KBM-7 (cell line): ENCODE results near the gene ATOH1.

Experiments used
- DNase-seq: peaks from one replicate; pipeline ENCODE4 v3.0.0-alpha.2; 2015
- in situ Hi-C: fragments of 300-500 bp; cut with MboI; formaldehyde crosslinking; loops from 2 replicates; pipeline ENCODE4 v1.14.3; 2020; ENCODE audit warnings: low sequenced_read_pairs, low pct_unique_long_range_greater_than_20kb, mixed read lengths

ATOH1 gene

DNA sequence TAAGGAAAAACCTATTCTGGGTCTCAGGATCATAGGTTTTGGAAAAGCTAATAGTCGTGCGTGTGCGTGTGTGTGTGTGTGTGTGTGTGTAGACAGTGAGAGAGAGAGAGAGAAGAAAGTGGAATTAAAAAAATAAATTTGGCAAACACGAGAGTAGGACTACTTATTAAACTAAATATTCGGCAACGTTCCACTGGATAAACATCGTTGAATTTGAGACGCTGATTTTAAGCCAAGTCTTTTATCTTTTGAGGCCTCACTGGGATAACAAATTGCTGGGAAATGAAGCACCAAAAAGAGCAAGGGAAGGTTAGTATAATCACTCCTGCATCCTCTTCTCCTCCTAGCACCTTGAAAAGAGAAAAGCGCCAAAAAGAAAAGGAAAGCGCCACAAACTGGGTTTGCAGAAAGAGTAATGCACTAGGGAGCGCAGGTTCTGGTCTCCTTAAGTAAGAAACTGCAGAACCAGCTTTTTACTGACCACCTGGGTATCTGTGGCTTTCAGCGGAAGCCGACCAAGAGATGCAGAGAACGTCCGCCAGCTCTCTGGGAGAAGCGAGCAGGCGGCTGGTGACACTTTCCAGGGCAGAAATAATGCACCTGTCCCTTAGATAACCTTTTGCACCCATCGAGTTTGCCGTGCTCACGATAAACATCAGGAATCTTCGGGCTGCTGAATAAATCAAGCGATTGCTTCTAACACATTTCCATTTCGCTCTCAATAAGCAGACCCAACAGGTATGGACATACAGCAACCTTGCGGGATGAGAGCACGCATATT lies 3.4 kb downstream of the ATOH1 start:
- in situ Hi-C loops, result no loop called here
- no peak for DNase-seq

DNA sequence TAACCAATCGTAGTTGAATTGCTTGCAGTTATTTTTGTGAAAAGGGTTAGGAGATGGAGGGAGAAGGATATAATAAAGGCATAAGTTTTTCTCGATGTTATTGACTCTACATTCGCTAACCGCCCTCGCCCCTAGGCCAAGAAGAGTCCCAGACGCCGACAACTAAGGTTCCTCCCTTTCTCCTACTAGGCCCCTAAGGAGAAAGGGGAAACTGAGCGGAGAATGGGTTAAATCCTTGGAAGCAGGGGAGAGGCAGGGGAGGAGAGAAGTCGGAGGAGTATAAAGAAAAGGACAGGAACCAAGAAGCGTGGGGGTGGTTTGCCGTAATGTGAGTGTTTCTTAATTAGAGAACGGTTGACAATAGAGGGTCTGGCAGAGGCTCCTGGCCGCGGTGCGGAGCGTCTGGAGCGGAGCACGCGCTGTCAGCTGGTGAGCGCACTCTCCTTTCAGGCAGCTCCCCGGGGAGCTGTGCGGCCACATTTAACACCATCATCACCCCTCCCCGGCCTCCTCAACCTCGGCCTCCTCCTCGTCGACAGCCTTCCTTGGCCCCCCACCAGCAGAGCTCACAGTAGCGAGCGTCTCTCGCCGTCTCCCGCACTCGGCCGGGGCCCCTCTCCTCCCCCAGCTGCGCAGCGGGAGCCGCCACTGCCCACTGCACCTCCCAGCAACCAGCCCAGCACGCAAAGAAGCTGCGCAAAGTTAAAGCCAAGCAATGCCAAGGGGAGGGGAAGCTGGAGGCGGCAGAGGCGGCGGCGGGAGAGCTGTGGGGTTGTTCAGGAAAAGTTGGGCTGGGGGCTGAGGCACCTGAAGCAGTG lies 5.9 kb downstream of the ATOH1 start:
- DNase-seq, result no peak
- in situ Hi-C loops, result no loop called here

DNA sequence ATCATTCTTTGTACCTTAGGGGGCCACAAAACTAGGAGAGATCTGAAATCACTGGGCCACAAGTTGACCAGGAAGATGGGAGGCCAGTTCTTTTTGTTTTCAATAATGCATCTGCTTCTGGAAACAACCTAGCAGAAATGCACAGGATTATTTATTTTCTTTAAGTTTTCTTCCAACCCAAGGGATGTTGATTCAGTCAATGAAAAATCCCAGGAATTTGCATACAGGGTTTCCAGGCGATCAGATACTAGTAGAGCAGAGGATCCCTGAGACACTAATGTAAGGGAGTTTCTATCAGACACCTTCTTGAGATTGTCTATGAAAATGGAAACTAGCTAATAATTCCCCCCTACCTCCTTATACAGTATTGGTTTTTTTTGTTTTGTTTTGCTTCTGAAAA lies 7.4 kb downstream of the ATOH1 start:
- in situ Hi-C loops, result no loop called here
- DNase-seq, result no peak

DNA sequence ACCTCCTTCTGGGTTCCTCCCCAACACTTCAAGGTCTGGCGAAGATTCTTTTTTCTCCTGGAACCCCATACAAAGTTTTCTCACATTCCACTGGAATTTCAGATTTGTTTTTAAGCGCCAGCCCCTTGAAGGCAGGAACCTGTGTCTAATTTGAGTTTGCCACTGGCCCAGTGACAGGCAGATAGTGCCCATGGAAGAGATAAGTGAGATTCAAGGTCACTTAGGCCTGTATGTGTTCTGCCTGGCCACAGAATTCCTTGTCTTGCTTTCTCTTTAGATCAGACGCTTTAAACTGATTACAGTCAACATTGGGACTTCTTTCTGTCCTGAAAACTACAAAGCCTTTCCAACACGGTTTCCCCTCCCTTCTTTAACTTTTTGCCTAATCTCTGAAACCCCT lies 11.2 kb downstream of the ATOH1 start:
- in situ Hi-C loops, result no loop called here
- DNase-seq, result no peak

DNA sequence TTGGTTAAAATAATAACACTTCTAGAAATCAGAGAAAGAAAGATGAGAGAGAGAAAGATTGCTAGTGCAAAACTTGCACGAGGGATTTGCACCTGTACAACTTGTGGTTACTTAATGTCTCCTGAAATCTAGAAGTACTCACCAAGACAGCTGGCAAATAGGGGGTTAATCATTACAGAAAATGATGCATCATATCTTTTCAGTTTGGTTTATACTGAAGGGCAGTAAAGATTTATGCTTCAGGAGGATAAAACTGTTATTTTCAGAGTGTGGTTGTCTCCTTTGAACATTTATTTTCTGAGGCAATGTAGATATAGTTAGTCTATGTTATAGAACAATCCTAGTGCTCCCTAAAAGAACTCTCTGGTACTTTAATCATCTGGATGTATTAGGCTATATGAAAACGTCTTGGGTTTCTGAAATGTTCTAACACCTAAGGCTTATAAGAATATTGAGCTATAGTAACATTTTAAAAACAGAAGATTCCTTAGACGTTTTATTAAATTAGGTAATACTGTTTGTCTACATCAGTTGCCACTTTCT lies 13.3 kb downstream of the ATOH1 start:
- in situ Hi-C loops, result no loop called here
- no peak for DNase-seq

DNA sequence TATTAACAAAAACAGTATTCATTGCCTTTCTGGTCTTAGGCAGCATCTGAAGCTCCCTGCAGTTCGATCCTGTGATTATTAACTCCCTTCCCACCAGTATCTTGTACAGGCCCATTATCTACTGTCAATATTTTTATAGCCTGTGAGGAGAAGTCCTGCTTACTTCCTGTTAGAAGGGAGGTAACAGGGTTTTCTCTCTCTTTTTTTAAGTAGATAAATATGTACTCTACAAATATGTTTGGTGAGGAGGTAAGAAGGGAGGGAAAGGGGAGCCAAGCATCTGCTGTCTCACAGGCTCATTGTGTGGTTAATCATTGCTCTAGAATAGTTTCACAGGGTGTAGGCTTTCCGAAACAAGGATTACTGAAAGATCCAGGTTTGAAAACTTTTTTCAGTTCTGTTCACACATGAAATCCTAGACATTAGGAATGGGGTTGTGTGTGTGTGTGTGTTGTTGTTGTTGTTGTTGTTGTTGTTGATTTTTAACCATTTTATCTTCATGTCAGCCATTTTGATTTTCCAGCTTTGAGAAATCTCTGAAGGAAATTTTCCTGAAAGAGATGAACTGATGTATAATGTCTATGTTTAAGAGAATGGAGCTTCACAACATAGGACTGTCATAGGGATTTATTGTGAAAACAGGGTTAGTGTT lies 14.2 kb downstream of the ATOH1 start:
- DNase-seq, result no peak
- in situ Hi-C loops, result no loop called here

DNA sequence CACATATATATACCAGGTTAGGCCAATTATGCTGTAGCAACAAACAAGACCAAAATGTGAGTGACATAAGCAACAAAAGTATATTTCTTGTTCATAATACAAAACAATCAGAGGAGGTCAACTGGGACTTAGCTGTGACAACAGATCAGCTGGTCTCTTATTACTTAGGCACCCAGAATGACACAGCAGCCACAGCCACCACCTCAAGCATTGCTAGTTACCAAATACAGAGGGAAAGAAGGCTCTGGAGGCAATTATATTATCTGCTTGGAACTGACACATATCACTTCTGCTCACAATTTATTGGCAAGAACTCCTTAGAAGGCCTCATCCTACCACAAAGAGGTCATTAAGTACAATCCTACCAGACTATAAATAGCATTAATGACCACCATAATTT lies 15.2 kb downstream of the ATOH1 start:
- no peak for DNase-seq
- in situ Hi-C loops, result no loop called here

DNA sequence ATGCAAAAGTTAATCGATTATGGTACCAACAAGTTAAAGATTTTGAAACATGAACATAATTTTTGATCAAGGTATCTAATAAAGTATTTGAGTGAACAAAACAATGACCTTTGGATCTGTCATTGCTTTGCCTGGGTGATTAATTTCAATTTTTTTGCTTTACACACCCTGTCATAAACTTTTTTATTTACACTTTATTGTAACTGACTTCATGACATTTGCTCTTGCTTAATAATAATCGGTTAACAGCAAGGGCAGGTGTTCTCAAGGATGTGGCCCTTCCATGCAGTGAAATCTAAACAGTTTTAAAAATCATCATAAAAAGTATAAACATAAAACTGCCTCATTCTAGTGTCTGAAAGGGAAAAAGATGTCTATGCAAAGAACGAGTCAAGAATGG lies 24.1 kb downstream of the ATOH1 start:
- in situ Hi-C loops, result no loop called here
- DNase-seq, result no peak

DNA sequence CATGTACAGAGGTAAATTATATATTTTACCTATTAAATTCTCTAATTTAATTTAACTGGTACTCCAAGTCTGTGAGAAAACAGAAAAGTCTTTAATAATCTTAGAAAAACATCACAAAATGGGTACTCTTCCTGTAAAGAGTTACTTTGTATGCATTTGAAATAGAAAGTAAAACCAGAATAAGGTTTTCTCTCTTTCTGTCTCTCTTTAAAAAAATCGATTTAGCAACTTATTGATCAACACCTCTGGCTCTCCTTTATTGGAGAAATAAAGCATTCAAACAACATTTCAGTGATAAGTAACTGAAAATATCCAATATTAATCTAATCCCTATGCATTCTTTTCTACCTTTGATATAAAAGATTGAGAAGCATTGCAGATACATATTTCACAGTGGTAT lies 27.4 kb downstream of the ATOH1 start:
- in situ Hi-C loops, result no loop called here
- DNase-seq, result no peak

DNA sequence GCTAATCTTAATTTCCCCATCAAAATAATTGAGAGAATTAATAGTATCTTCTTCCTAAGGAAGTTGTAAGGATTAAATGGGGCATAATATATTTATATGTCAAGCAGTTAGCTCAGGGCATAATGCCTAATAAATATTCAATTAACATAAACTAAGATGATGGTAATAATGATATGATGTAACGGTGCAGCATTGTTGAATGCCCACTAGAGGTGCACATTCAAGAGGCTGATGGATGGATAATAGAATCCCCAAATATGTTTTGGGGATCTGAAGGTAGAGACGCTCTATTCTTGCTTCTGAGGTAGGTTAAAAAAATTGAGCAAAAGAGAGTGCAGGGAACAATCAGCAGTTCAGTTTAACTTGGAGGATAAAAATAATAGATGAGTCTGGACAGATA lies 37.1 kb downstream of the ATOH1 start:
- no peak for DNase-seq
- in situ Hi-C loops, result no loop called here

DNA sequence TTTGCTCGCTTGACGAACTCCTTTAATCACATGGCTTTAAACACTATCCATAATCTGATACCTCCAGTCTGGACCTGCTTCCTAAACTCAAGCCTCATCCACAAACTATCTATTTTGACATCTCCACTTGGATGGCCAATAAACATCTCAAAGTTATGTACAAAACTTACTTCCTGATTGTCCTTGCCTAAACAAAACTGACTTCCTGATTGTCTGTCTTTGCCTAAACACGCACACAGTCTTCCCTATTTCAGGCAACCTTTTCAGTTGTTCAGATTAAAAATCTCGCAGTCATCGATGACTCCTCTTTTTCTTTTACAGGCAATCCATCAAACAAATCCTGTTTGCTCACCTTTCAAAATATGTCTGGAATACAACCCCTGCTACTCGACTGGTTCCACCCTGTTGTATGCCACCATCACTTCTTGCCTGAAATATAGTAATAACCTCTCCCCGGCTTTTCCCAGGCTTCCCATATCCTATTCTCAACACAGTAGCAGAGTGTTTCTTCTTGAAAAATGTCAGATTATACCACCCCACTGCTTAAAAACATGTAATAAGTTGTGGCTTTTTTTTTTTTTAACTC lies 39.0 kb downstream of the ATOH1 start:
- no peak for DNase-seq
- in situ Hi-C loops, result no loop called here

DNA sequence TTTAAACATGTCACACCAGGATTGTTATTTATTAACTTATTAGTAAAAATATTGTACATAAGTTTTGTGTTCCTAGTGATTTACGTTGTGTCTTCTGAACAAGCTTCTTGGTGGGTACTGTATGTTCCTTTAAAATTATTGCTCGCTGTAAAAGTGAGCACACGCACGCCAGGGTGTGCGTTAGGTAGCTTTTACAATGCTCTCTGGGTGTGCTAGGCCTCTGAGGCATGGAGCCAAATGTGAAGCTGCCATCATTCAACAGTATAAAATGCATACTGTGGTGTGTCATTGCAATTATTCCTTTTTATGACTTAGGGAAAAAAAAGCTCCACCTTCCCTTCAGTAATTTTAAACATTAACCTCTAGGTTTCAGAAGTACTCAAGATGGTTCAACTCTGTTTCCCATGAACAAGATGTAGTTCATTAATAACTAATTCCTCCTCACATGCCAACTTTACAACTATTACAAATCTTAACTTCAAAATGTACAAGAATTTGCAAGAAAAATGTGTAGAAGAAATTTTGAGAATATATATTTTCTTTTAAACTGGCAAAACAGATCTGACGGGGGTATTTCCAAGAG lies 42.4 kb downstream of the ATOH1 start:
- no peak for DNase-seq
- in situ Hi-C loops, result no loop called here

DNA sequence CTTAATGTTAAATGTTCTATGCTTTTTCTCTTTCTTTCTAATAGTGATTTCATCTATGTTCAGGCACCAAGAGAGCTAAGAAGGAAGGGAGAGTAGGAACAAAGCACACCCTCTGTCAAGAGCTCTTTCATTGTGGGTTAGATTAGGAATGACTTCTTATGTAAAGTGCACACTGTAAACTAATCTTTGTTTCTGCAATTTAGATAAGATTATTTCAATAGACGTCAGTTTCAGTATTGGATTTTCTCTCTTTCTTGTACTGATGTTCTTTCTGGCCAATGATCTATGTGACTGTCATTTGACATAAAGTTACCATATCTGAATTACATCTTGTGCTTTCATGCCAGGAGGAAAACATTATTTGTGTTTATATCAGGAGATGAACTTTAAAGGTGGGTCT lies 48.2 kb downstream of the ATOH1 start:
- no peak for DNase-seq
- in situ Hi-C loops, result no loop called here

DNA sequence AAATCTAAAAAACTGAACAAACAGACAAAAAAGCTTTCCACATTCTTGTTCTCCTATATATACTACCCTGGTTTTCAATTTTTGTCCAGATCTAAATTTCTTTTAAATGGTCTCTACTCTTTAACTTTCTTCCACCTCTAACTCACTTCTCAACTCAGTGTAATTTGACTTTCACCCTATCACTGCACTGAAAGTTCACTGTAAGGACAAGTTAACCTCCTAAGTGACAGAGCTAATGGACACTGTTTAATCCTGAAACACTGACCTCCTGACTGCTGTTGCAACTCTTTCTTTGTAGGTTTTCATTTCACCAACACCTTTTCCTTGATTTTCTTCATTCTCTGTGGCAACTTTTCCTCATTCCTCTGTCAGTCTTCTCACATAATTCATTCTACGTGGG lies 50.0 kb downstream of the ATOH1 start:
- no peak for DNase-seq
- in situ Hi-C loops, result no loop called here

DNA sequence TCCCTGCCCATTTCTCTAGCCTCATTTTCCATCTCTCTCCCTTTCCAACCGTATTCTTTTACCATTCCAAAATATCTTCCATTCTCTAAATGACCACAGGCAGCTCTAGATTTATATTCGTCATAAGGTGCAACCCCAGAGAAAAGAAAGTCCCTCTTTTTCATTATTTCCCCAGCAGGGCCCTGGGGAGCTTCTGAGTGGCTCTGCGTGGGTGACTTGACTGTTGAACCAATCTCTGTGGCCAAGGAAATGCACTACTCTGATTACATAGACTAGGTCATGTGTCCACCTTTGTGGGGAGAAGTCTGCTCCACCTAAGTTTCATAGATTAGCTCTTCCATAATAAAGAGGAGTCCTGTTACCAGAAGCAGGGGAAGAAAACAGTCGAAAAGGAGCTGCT lies 51.4 kb downstream of the ATOH1 start:
- in situ Hi-C loops, result no loop called here
- DNase-seq, result no peak
